HL-60/S4 treated with phorbol 12-myristate 13-acetate at 8.2 ng/mL for 4 days and 3 days (cell line): ENCODE data around the gene ATXN10.

Experiments
- in situ Hi-C: fragments of 300-500 bp; cut with MboI; formaldehyde crosslinking; loops from 2 replicates; pipeline ENCODE4 v1.15.0; 2022; ENCODE audit warnings: low sequenced_read_pairs

ATXN10 gene

DNA sequence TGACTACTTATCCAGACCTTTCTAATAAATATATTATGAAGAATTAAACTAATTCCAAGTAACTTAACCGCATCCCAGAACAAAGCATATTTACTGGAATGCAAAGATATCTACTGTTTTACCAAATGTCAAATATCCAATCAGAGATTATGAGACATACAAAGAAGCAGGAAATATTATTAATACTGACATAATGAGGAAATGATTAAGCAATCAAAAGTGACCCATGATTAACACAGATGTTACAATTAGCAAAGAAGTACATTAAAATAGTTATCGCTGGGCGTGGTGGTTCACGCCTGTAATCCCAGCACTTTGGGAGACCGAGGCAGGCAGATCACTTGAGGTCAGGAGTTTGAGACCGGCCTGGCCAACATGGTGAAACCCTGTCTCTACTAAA, 200.1 kb downstream of the ATXN10 start:
- in situ Hi-C loops, result no loop called here

DNA sequence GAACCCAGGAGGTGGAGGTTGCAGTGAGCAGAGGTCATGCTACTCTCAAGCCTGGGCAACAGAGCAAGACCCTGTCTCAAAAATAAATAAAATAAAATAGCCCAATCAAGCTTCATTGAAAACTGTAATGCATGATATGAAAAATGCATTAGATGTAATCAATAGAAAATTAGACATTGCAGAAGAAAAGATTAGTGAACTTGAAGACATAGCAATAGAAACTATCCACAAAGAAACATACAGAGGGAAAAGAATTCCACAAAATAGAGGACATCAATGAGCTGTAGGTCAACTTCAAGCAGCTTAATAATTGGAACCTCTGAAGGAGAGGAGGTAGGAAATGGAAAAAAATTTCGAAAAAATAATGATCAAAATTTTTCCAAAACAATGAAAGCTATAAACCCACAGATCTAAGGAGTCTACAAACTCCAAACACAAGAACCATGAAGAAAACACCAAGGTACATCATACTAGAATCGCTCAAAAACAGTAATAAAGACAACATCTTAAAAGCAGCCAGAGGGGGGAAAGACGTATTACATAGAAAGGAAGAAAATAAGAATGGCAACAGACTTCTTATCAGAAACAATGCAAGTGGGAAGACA, 201.1 kb downstream of the ATXN10 start:
- in situ Hi-C loops, result no loop called here

DNA sequence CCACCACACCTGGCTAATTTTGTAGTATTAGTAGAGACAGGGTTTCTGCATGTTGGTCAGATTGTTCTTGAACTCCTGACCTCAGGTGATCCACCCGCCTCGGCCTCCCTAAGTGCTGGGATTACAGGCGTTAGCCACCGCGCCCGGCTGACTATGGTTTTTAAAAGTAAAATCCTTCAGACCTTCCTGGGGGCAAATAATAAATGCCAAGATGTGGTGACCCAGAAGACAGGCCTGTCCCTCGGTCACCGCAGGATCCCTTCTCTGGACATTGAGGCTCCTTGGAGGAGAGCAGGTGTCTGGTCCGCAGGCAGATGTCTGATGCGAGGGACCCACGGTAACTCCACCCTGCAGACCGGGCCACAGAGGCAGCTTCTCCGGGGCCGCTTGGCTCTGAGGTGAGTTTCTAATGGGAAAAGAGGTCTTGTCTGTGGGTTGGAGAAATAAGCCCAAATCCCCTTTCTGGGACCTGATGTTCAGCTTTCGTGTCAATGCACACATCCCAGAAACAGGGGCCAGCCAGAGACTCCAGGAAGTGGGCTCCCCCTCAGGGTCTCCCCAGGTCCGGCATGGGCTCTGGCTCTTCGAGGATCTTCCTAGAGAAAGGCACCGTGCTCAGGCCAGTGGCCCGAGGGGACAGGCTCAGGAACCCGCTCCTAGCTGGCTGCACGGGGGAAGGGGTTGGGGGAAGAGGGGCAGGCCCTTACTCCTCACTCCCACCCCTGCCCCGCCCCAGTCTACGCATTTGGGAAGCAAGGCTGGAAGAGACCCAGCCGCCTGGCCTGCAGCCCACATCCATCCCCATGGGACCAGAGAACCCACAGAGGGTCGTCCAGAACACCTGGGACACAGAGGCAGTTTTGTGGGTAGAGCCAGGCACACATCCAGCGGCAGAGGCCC, 204.8 kb downstream of the ATXN10 start:
- in situ Hi-C loops, result no loop called here

DNA sequence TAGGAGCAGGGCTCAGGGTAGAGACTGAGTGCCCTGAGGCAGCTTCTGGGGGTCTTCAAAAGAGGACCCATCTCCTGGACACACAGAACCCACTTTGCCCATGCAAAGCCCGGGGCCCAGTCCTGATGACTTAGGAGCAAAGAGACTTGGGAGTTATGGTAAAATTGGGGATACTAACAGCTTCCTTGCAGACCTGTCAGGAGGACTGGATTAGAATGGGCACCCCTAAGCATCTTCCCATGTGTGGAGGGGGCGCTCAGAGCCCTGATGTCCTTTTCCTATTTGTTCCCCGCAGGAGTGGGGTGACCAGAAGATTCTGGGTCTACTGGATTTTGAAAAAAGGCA, 205.4 kb downstream of the ATXN10 start:
- in situ Hi-C loops, result no loop called here

DNA sequence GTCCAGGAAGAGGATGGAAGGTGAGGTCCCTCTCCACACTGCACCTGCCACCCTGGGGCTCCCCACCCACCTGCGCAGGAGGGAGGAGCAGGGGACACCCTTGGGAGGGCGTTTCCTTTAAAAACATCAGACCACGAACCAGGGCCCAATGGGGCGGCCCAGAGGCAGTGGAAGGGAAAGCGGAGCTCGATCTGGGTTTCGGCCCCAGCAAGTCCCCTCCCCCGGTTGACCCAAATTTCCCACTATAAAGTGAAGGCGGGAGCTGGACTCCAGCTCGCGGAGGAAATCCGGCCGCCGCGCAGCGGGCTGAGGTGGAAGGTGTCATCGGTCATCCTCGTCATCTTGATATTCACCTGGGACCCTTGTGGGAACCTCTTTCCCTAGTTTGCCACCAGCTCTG, 206.0 kb downstream of the ATXN10 start:
- in situ Hi-C loops, result no loop called here

DNA sequence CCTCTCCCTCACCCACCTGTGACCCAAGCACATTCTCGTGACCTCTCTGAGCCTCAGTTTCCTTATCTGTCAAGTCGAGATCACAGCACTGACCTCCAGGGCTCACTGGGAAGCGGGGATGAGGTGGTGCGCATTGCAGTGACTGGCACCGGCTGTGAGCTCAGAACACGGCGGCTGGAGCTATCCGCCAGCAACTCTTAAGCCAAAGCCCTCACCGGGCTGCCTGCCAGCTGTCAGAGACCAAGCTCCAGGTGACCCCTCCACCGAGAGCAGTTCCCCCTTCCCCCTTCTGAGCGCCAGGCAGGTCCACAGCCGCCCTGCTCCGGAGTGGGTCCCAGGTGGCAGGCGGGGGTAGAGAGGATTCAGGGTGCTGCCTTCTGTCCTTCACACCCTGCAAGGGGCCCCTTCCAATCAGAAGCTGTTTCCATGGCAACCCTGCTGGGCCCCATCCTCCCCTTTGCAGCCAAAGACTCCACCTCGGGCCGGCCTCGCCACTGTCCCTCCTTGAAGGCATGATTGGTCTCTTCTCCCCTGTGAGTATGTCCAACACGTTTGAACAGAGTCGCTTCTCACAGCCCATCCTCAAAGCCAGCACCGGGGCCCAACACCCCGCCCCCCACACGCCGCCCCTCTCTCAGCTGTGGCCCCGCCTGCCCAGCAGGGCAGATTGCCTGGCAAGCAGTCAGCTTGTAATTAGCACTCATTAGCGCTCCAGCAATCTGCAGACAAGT, 206.6 kb downstream of the ATXN10 start:
- in situ Hi-C loops, result no loop called here

DNA sequence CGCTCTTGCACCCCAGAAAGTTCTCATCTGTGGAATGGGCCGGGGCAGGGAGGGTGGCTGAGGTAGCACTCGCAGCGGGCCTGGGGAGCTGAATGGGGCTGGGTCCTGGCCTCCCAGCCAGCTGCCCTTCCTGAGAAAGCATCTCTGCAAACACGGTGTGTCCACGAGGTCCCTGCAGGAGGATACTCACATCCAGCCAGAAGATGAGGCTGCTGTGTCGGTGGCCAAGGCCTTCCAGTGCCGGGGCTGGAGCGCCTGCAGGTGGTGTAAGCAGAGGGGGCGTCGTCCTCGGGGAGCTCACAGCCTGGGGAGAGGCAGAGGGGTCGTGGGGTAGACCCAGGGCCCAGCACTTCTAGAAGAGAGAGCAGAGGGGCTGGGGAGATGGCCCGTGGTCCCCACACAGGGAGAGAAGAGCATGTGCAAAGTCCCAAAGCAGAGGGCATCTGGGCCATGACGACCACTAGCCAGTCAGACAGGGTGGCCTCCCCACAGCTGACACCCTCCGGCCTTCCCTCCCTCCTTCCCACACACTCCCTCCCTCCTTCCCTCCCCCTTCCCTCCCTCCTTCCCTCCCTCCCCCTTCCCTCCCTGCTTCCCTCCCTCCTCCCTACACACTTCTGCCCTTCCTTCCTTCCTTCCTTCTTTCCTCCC, 207.4 kb downstream of the ATXN10 start:
- in situ Hi-C loops, result no loop called here

DNA sequence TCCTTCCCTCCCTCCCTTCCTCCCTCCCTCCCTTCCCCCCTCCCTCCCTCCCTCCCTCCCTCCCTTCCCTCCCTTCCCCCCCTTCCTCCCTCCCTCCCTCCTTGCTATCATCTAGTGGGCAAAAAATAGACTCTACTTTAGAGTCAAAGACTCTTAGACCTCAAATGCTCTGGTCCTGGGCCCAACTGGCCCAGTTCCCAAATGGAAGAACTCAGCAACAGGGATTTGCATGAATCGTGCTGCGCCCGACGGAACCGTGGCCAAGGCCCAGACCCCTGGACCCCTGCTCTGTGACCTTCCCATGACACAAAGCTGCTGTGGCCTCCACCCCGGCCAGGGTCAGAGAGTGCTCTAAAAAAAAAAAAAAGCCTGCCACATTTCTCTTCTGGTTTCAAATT, 207.9 kb downstream of the ATXN10 start:
- in situ Hi-C loops, result no loop called here

DNA sequence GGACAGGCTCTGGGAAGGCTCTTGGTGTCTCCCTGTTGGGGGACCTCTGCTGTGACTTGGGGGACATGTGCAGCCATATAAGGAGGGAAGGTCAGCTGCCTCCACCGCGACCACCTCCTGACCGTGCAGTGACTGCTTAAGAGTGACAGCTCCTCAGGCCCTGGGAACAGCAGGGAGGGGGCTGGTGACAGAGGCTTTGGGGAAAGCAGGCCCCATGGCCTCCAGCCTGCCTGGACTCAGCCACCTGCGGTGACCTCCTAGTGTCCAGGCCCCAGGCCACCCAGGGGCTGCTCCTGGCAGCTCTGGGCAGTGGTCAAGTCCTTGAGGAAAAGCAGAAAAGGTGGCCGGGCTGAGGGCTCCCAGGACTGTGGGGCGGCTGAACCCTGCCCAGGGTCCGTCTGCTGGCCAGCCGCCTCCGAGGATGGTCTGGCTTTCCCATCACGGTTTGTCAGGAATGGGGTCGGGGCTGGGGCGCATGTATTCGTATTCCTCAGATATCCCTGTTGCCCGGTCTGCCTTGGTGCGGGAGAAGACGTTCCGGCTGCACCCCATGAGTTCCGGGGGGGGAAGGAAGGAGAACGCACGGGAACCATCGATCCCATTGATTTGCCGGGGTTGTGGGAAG, 208.6 kb downstream of the ATXN10 start:
- in situ Hi-C loops, result no loop called here

DNA sequence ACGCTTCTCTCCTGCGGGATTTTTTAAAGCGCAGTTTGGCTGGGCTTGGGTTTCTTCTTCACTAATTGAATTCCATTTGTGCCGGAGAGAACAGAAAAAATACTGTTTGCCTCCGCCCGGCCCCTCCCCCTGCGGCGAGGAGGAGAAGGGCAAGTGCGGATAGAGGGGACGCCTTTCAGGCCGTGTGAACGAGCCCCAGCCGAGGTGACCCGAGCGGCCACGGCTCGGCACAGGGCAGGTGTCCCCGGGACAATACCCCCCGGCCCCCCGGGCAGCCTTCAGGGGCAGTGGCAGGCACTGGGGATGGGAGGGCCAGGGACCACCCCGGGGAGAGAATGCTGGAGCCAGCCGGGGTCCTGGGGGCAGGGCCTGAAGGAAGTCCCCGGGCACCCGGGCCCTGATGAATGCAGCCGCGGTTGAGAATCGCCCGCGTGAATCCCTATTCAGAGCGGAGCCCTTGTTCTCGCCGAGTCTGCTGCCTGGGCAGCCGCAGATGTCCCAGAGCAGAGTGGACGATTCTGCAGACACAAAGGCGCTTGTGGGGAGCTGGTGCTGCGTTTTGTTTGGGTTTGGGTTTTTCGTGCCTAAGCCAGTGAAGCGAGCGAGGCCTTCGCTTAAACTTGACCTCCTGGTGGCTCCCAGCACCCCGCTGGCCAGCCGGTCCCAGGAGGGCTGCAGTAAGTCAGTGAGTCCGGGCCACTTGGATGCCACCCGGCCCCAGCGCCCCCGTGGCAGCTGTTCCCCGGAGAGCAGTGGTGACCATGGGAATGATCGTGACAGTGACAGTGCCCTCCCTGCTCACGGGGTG, 209.3 kb downstream of the ATXN10 start:
- in situ Hi-C loops, result no loop called here

DNA sequence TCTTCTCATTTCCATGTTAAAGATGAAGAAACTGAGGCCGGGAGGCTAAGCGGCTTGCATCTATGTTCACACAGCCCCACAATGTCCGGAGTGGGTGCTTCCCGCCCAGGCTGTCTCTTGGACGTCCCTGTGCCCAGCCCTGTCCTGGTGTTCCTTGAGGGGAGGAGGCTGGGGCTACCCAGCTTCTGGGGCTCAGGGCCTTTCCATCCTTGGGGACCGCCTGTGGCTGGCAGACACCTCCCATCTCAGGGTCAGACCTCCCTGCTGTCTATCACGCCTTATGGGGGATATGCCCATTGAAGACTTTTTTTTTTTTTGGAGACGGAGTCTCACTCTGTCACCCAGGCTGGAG, 209.9 kb downstream of the ATXN10 start:
- in situ Hi-C loops, result no loop called here

DNA sequence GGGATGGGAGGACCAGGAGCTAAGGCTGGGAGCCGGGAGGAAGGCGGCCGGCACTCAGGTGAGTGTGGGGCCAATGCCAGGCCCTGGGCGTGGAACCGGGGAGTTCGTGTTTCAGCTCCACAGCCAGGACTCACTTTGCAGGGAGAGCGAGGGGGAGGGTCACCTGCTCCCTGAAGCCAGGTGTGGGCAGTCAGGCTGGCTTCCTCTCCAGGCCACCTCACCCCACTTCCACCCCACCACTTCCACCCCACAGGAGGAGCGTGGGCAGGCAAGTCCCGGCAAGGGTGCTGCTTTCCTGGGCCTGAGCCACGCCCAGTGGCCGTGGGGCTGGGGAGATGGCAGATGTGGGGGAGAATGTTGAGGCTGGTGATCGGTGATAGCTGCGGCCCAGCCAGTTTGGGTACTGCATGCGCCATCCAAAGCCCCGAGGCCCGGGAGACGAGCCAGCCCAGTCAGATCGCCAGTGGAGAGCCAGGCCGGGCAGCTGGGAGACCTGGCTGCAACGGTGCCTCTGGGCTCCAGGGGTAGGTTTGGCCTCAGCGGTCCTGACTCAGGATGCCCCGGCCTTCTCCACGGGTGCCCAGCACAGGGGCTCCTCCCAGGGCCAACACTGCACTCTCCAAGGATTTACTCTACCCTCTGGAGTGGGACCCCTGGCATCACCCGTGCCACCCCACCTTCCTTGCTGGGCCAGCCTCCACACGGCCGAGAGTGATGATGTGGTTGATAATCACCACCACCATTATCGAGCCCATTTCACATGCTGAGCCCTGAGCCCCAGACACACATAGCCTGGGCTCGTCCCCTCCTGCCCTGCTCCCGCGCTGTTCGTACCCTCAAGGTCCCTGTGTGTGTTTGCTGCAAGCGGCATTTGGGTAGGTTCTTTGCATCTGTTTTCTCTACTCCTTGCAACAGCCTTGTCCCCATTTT, 211.5 kb downstream of the ATXN10 start:
- in situ Hi-C loops, result no loop called here

DNA sequence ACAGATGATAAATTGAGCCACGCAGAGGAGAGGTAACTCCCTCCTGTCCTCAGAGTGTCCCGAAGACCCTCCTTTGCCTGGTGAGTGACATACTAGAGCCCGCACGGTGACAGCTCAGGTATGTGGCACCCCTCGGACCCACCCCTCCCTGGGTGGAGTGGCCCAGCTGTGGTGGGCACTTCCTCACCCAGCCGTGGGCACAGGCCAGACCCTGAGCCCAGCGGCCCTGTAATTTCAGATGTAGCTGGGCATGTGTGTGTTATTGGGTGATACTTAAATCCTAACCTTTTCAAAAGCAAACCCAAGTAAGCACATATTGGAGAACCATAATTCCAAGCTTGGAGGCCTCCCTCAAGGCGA, 212.2 kb downstream of the ATXN10 start:
- in situ Hi-C loops, result no loop called here

DNA sequence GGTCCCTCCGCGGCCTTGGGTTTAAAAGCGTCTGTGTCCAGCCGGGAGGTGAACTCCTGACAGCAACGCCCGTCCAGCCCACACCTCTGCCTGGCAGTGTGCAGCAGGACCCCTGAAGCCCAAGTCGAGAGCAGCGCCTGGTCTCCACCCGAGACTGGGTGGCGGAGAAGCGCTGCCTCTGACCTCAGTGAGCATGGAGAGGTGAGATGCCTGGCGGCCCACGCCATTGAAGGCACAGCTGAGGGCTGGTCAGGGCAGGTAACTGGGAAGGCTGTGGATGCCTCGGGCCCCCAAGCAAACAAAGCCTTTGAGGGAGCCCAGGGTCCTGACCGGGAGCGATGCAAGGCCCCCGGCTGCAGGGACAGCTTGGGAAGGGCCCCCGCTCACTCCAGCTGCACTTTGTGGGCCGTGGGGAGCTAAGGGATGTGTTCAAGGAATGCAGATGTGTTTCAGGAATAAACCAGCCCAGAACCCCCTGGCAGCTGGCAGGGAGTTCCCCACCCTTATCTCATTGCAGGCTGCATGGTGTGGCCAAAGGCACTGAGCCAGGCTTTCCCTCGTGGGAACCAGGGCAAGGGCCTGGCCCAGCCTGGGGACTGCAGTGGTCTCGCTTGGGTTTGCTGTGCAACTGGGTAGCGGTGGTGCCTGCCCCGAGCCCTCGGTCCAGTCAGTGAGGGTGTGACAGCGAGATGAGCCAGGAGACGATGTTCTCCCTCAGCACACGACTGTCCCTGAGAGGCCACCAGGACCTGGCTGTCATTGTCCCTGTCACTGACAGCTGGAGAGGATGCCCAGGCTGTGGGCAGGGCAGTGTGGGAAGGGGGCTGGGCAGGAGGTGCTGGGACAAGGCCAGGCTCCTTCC, 212.8 kb downstream of the ATXN10 start:
- in situ Hi-C loops, result no loop called here

DNA sequence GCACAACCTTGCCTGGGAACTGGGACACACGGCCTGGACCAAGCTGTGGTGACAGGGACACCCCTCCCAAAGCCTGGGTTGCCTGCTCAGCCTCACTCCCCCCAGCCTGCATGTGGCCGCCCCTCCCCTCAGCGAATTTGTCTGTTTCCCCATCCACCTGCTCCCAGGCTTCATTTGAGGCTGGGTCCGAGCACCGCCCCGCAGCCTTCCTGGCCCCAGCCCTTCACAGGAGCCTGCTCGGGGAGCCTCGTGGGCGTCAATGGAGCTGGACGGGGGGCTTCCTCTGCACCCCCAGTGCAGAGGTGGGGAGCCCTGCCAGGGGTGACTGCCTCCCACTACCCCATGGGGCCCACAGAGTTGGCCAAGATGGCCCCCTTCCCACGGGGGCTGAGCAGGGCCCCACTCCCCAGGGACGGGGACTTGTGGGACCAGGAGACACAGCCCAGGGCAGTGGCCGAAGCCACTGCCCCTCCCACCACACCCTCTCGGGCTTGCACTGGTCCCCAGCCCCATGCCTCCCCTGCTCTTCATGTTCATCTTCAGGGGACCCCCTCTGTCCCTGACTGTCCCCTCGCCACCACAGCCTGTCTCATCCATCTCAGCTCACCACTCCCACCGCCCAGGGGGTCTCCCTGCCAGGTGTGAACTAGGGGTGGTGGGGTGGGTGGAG, 213.7 kb downstream of the ATXN10 start:
- in situ Hi-C loops, result no loop called here

DNA sequence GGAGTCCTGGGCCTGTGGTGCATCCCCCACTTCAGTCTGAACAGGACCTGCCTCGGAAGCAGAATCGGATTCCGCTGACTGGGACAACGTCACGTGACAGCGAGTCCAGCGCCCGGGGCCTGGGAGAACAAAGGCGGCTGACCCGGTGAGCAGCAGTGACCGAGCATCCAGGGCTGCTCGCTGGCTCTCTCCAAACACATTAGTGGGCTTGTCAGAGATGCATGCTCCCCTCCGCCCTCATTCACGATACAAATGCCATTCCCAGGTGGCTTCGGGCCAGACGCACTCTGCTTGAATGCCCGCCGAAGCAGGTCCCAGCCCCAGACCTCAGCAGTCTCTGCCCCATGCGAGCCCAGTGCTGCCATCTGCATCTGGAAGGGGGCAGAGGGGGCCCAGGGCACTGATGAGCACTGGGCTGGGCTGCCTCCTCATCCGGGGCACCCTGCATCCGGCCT, 214.3 kb downstream of the ATXN10 start:
- in situ Hi-C loops, result no loop called here

DNA sequence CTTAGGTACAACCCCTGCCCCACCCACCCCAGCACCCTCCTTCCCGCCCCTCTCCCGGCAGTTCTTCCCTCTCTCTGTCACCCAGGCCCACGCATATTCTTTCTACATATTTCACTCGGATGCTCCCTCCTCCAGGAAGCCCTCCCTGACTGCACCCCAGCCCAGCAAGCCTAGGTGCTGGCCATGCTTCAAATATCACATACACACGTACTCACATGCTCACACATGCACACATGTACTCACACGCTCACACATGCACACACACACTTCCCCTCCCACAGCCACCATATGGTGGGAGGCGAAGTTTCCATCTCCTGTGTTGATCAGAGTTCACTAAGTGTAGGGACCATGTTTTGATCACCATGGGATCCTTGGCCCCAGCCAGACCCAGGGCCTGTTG, 214.9 kb downstream of the ATXN10 start:
- in situ Hi-C loops, result no loop called here
